Lower lobe of right lung (tissue), 2 donors: ENCODE data around the gene CAP2. TPM values are rescaled to one million over a fixed set of nuclear protein-coding genes. Genes with fewer than 3 reads are reported as not detected.

Experiments
- ATAC-seq, 2 donors: fragments of 200-7000 bp; cut with Tn5 transposase; one replicate each; pipeline ENCODE4 v1.9.1; 2020 to 2022; ENCODE audit warnings: mild to moderate bottlenecking in 2 of 2, moderate library complexity in 2 of 2
- DNase-seq: peaks from one replicate; pipeline ENCODE4 v3.0.0-alpha.2; 2020
- H3K27ac ChIP-seq: fragments of 200-600 bp; one replicate; pipeline ENCODE4 v1.8.0; 2022
- H3K27me3 ChIP-seq: fragments of 200-600 bp; one replicate; pipeline ENCODE4 v1.8.0; 2022; ENCODE audit warnings: low read depth
- H3K36me3 ChIP-seq: fragments of 200-600 bp; one replicate; pipeline ENCODE4 v1.8.0; 2022; ENCODE audit warnings: mild to moderate bottlenecking
- H3K4me1 ChIP-seq: fragments of 200-600 bp; one replicate; pipeline ENCODE4 v1.8.0; 2022
- H3K4me3 ChIP-seq: fragments of 200-600 bp; one replicate; pipeline ENCODE4 v1.8.0; 2022; ENCODE audit warnings: mild to moderate bottlenecking
- H3K9me3 ChIP-seq: fragments of 200-600 bp; one replicate; pipeline ENCODE4 v1.8.0; 2022
- intact Hi-C: fragments of 100-400 bp; cut with DNase I; formaldehyde crosslinking; loops from one replicate; pipeline ENCODE4 v1.11.0; 2022
- total RNA-seq: library from RNA; stranded (reverse); fragmentation: NEBNext Ultra II Directional; extraction: Animal tissue kit (Norgen Biotek cat#: 25700); gene quantifications from one replicate; pipeline ENCODE4 v1.2.1, GENCODE V29; 2021
- TF ChIP-seq, protein P1 (sequence below): fragments of 200-600 bp; IDR thresholded peaks from one replicate; pipeline ENCODE4 v1.8.0; 2022; ENCODE audit warnings: antibody characterized with exemption, mild to moderate bottlenecking
- donor health status: DM: no; HTN: yes; CAD: no; lungs with severe emphysema.

CAP2 gene
- total RNA-seq, 1 donor from 2014 or later, result 4.7 TPM

DNA sequence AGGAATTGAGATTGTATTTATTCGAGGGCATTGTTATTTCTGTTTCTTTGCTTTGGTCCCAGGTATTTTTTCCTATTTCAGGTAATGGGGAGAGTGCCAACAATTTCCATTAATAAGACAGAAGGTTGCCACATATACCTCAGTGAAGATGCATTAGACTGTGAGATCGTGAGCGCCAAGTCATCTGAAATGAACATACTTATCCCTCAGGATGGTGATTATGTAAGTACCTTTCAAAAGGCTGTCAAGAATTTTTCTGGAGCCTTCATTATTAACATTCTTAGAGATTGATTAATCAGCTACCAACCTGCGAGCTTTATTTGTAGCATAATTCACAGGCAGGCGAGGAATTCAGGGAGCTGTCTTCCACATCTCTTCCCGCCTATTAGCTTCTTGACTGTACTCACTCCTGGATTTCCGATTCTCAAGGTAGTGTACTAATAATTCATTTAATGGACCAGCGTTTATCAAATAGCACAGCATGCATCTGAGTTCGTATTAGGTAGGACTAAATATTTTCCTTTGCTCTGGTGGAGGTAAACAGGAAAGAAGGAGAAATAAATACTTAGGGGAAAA lies 158.1 kb downstream of the CAP2 start:
- no peaks in the 10 kb centered on the region for H3K4me1 ChIP-seq
- H3K27me3 ChIP-seq, result no peaks in the 10 kb centered on the region
- no peaks in the 10 kb centered on the region for H3K36me3 ChIP-seq
- ATAC-seq, result no peak
- H3K4me3 ChIP-seq, result no peak overlapping the region
- DNase-seq, result no peak
- TF ChIP-seq, protein P1, sequence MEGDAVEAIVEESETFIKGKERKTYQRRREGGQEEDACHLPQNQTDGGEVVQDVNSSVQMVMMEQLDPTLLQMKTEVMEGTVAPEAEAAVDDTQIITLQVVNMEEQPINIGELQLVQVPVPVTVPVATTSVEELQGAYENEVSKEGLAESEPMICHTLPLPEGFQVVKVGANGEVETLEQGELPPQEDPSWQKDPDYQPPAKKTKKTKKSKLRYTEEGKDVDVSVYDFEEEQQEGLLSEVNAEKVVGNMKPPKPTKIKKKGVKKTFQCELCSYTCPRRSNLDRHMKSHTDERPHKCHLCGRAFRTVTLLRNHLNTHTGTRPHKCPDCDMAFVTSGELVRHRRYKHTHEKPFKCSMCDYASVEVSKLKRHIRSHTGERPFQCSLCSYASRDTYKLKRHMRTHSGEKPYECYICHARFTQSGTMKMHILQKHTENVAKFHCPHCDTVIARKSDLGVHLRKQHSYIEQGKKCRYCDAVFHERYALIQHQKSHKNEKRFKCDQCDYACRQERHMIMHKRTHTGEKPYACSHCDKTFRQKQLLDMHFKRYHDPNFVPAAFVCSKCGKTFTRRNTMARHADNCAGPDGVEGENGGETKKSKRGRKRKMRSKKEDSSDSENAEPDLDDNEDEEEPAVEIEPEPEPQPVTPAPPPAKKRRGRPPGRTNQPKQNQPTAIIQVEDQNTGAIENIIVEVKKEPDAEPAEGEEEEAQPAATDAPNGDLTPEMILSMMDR, result no peak
- no peak overlapping the region for H3K27ac ChIP-seq
- H3K9me3 ChIP-seq, result no peaks in the 10 kb centered on the region
- intact Hi-C loops, result no loop called here

DNA sequence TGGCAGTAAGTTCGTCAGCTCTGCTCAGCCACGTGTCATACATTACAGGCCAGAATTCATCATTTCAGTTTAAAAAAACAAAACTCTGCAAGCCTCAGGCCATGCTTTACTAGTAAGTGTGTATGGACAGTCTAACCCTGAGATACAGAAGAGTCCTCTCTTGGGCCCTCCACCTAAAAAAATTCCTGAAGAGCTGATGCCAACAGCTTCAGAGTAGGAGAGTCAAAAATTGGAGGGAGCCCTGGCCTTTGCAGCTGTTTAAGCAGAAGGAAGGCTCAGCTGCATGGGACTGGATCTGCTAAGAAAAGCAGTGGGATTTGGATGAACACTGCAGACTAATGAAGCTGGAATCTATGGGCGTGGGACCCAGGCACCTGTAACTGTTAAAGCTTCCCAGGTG lies 159.5 kb downstream of the CAP2 start:
- DNase-seq (no peak), ATAC-seq (no peak)
- Histone ChIP-seq H3K36me3 (no peaks in the 10 kb centered on the region), H3K4me1 (no peaks in the 10 kb centered on the region), H3K4me3 (no peak overlapping the region), H3K27me3 (no peaks in the 10 kb centered on the region), H3K27ac (no peak overlapping the region), H3K9me3 (no peaks in the 10 kb centered on the region)
- TF ChIP-seq, protein P1, result no peak
- intact Hi-C loops, result no loop called here

DNA sequence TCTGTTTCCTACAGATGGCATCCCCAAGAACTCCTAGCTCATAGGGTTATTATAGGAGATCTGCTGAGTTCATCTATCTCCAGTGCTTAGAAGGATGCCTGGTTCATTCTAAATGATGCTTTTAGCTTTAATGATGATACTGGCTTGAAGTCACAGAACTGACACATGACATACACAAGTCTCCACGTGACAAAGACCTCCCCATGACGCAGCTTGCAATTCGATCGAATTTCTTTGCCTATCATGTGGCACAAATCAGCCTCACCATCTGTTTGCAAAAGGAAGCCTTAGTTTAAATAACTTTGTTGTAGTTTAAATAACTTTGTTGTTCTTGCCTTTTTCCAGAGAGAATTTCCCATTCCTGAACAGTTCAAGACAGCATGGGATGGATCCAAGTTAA lies 162.6 kb downstream of the CAP2 start:
- H3K27me3 ChIP-seq, result no peaks in the 10 kb centered on the region
- DNase-seq (no peak), ATAC-seq (no peak)
- H3K27ac ChIP-seq, result no peak overlapping the region
- no peaks in the 10 kb centered on the region for H3K36me3 ChIP-seq
- no peaks in the 10 kb centered on the region for H3K4me1 ChIP-seq
- intact Hi-C loops, result no loop called here
- no peak overlapping the region for H3K4me3 ChIP-seq
- H3K9me3 ChIP-seq, result no peaks in the 10 kb centered on the region
- TF ChIP-seq, protein P1, result no peak

DNA sequence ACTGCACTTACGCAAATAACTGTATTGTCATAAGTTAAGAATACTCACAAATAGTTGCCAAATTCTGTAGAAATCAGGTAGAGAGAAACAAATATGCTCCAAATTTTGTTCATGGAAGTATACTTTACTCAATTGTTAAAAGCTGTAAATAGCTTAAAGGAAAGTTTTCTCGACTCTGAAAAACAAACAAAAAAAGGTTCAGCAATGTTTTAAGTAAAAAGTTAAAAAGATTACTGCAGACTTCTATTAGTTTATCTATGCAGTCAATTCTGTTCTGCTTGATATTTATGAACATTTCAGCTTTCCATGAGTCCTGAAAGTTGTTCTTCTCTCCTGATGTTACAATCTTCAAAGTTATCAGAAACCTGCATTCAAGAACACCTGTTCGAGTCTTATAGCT lies 169.2 kb downstream of the CAP2 start:
- DNase-seq (no peak), ATAC-seq (no peak)
- intact Hi-C loops, result no loop called here
- Histone ChIP-seq H3K9me3 (no peaks in the 10 kb centered on the region), H3K4me3 (no peak overlapping the region), H3K27ac (no peak overlapping the region), H3K27me3 (no peaks in the 10 kb centered on the region), H3K4me1 (no peaks in the 10 kb centered on the region), H3K36me3 (no peaks in the 10 kb centered on the region)
- TF ChIP-seq, protein P1, result no peak

DNA sequence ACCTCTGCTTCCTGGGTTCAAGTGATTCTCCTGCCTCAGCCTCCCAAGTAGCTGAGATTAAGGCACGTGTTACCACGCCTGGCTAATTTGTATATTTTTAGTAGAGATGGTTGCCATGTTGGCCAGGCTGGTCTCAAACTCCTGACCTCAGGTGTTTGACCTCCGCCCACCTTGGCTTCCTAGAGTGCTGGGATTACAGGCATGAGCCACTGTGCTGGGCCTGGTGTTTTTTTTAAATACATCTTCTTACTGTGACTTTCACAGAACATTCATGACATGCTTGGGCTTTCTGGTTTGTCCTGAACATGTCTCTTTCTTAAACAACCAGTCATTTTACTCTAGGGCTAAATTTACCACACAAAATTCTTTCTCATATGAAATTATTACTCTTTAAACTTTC lies 172.0 kb downstream of the CAP2 start:
- H3K4me1 ChIP-seq, result no peaks in the 10 kb centered on the region
- ATAC-seq (no peak), DNase-seq (no peak)
- TF ChIP-seq, protein P1, result no peak
- H3K27ac ChIP-seq, result no peak overlapping the region
- no peak overlapping the region for H3K4me3 ChIP-seq
- no peaks in the 10 kb centered on the region for H3K9me3 ChIP-seq
- intact Hi-C loops, result no loop called here
- no peaks in the 10 kb centered on the region for H3K36me3 ChIP-seq
- no peaks in the 10 kb centered on the region for H3K27me3 ChIP-seq
